Prostate gland (tissue), 2 donors: Measurements from ENCODE around the gene EML1.

Experiments
- CTCF ChIP-seq, 4 experiments: fragments of 200-600 bp in 2 of 4; fragments of 450-650 bp in 2 of 4; sonication (generic) in 2 of 4; IDR thresholded peaks; 1 replicate in 3 of 4; 2 replicates in 1 of 4; pipeline ENCODE4 v1.5.1; 2016 to 2019; ENCODE audit warnings: antibody characterized with exemption in 4 of 4, mild to moderate bottlenecking in 2 of 4, moderate library complexity in 2 of 4
- POLR2A ChIP-seq: fragments of 450-650 bp; IDR thresholded peaks from one replicate; pipeline ENCODE4 v1.6.1; 2016; ENCODE audit warnings: antibody characterized with exemption, mild to moderate bottlenecking
- POLR2AphosphoS5 ChIP-seq: sonication (generic); formaldehyde crosslinking; IDR thresholded peaks from one replicate; pipeline ENCODE4 v1.6.1; 2017; ENCODE audit warnings: antibody characterized with exemption

- no peak for TF ChIP-seq CTCF (IDR thresholded peaks at IDR 0.05)
- no peak for TF ChIP-seq POLR2AphosphoS5
- TF ChIP-seq POLR2A: no peak
Observed at GRCh38 chr14:99937475-99938244, 144.4 kb downstream of the EML1 start.
